Amygdala (tissue), 56 donors: ENCODE measurements around the gene ATXN2.
"Not testable (repeated sequence)": the region's sequence is repeated elsewhere in the genome, so short reads cannot be mapped to it uniquely, and the experiment has no call there.

Experiments
- DNase-seq, 56 donors: peaks; one replicate each; lab custom pipeline; 2025; lab: John Stamatoyannopoulos, UW

ATXN2 gene

GRCh38 chr12:111574797-111575443, 24.2 kb downstream of the ATXN2 start:
- DNase-seq = no peak

- no peak for DNase-seq
Measured at GRCh38 chr12:111573476-111573875, 25.6 kb downstream of the ATXN2 start.

DNA sequence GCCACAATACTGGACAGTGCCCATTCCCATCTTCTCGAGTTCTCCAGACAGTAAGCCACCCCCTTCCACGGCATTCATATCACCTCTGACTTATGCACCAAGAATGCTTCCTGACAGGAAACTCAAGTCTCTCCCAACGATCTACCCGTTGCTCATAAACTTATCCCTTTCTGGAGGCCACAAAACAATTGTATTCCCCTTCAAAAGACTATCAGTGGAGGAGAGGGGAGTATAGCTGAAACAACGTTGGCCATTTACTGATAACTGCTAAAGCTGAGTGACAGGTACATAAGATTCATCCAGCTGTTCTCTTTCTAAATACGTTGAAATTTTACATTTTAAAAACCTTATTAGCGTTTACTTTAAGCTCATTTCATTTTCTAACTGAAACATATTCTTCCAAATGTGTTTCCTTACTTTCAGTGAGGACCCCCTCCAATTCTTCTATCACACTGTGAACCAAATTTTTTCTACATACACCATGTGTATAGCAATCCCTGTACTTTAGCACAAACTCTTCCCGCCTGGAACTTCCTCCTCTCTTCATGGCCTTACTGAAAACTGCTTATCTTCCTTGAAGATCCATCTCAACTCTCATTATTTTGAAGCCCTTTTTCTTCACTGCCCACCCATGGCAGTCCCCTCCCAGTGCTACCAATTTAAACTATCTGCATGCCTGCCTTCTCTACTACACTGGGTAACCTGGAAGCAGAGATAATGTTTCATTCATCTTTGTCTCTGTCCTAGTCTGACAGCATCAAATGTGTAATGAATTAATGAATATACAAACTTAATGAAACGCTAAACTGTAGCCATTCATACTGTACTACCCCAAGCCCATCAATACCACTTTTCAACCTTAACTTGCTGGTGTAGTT, 28.8 kb downstream of the ATXN2 start:
- no peak for DNase-seq

DNA sequence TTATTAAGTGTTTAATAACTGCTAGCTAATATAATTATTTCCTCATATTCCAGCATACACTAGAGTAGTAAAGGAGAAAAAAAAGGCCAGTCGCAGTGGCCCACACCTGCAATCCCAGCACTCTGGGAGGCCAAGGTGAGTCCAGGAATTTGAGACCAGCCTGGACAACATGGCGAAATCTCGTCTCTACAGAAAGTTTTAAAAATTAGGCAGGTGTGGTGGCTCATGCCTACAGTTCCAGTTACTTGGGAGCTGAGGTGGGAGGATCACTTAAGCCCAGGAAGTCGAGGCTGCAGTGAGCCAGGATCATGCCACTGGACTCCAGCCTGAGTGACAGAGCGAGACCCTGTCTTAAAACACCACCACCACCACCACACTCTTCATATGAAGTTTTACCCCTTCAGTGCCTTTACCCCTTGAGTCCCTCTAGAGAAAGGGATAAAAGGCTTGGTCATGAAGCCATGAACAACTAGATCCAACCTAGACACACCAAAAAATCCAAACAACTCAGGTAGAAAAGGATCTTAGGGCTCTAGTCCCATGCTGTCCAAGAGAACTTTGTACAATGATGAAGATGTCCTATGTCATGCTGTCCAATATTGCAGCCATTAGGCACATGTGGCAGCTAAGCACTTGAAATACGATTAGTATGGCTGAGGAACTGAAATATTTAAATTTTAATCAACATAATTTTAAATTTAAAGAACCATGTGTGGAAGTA, 29.6 kb downstream of the ATXN2 start:
- no peak for DNase-seq

DNA sequence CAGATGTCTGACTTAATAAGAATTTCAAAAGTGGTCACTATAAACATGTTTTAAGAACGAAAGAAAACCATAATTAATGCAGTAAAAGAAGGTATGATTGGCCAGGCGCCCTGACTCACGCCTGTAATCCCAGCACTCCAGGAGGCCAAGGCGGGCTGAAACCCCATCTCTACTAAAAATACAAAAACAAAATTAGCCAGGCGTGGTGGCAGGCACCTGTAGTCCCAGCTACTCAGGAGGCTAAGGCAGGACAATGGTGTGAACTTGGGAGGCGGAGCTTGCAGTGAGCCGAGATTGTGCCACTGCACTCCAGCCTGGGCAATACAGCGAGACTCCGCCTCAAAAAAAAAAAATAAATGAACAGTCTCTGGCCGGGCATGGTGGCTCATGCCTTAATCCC, 38.3 kb downstream of the ATXN2 start:
- not testable (repeated sequence) for DNase-seq

DNA sequence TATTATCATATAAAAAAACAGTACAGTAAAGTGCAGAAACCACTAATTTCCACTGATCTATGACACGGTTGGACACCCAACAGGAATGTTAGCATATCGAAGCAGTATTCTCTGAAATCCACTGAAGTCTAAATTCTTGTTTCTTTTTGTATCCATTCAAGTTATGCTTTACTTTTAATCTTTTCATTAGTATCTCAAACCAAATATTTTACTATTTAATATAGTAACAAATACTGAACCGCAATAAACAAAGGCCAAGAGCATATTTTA, 41.1 kb downstream of the ATXN2 start:
- no peak for DNase-seq

DNA sequence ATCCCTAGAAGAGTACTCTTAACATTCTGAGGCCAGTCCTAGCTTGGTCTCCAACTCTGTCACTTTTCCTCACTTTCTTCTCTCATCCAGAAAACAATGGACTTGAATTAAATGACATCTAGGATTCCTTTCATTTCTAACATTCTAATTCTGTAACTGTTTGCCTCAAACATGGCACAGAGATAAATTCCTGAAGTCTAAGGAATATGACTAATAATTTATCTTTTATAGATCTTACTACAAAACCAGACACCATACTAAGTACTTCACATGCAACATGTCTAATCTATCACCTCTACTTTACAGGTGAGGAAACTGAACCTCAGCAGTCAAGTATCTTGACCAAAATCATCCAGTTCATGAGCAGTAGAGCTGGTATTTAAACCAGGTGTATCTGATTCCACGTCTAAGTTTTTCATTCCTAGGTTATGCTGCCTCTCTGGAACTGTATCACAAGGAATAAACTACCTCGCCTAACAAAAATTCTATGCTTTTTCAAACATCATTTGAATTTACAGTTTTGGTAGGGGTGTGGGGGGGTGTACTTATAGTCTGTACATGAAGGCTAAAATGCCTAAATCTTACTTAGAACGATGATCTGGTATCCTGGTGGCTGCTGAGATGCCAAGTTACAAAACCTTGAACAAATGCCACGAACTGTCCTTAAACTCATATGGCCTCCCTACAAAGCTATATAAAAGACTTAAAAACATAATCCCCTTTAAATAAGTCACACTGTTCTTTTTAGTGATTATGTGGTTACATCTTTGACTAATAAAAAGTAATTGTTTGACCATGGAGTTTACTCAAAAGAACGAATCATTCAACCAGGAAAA, 41.6 kb downstream of the ATXN2 start:
- no peak for DNase-seq

DNA sequence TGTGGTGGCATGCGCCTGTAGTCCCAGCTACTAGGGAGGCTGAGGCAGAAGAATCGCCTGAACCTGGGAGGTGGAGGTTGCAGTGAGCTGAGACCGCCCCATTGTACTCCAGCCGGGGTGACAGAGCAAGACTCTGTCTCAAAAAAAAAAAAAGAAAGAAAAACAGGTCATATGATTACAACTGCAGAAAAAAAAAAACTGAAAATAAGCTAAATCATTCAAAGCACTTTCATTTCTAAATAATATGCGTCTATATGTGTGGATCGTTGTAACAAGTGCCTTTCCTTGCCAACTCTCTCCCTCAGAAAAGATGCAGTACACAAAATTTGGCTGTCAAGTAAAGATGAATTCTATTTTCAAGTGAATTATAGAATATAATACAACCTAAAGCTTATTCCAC, 42.4 kb downstream of the ATXN2 start:
- no peak for DNase-seq

DNA sequence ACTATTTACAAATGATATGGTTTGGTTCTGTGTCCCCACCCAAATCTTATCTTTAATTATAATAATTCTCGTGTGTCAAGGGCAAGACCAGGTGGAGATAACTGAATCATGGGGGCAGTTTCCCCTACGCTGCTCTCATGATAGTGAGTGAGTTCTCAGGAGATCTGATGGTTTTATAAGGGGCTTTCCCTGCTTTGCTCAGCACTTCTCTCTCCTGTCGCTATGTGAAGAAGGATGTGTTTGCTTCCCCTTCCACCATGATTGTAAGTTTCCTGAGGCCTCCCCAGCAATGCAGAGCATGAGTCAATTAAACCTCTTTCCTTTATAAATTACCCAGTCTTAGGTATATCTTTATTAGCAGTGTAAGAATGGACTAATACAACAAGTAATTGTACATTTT, 43.8 kb downstream of the ATXN2 start:
- not testable (repeated sequence) for DNase-seq

GRCh38 chr12:111546758-111547383, 52.2 kb downstream of the ATXN2 start:
- no peak for DNase-seq

DNA sequence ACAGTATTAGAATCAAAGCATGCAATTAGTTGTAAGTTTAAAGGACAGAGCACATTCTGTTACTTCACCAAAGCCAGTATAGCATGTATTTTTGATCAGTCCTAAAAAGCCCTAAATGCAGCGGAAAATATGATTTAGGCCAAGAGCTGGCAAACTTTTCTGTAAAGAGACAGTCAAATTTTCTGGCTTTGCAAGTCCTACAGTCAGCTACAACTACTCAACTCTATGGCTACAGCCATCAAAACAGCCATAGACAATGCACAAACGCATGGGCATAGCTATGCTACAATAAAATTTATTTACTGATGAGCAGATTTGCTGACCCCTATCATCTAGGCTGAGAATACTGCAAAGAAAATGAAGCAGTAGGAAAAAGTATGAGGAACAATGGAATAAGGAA, 52.9 kb downstream of the ATXN2 start:
- DNase-seq = no peak

DNA sequence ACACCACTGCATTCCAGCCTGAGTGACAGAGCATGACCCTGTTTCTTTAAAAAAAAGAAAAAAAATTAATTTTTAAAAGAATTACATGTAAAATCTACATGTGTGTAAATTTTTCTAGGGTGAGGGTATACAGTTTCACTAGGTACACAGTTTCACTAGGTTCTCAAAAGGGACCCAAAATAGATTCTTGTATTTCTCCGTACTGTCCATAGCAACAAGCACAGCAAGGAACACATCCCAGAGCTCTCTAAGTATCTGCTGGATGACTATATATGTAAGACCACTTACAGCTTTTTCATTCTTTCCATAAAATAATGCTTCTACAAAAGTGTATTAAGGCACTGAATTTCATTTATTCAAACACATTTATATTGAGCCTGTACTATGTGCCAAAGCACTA, 55.1 kb downstream of the ATXN2 start:
- no peak for DNase-seq

- DNase-seq = no peak
Measured at GRCh38 chr12:111532751-111533150, 66.4 kb downstream of the ATXN2 start.

GRCh38 chr12:111529424-111530368, 69.4 kb downstream of the ATXN2 start:
- peak in 27 of 56 donors; percentile 2 to 60 (median 9) for DNase-seq

GRCh38 chr12:111523587-111524167, 75.4 kb downstream of the ATXN2 start:
- no peak for DNase-seq

- DNase-seq = no peak
Measured at GRCh38 chr12:111521801-111522200, 77.3 kb downstream of the ATXN2 start.

DNA sequence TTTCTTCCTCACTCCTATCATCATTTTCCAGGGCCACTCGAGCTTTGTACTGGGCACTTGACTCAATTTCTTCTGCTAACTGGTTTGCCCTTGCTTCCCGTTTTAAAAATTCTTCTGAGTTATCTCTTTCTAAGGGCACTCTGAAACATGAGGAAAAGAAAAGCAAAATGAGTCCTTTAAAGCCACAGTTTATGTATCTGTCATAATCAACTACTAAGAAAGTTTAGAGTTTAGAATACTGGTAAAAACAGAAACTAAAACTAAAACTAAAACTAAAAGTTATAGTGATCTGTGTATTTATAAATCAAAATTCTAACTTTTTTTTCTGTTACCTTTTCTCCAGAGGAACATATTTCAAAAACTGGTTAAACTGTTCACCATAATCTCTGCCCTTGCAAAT, 79.2 kb downstream of the ATXN2 start:
- no peak for DNase-seq

DNA sequence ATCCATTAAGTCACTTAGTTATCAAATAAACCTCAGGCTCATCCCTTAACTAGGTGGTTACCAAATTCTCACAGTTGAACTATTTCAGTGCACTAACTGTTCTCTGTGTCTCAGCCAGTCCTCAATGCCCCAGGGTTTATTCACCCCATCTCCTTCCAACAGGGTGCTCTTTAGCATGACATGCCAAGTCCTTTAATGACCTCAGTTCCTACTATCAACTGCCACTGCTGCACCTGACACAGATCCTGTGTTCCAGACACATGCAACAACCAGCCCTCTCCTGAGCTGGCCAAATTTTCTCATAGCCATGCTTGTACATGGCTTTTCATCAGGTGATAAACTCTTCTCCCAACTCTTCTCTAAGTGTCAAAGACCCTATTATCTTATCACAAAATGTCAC, 80.0 kb downstream of the ATXN2 start:
- no peak for DNase-seq

DNA sequence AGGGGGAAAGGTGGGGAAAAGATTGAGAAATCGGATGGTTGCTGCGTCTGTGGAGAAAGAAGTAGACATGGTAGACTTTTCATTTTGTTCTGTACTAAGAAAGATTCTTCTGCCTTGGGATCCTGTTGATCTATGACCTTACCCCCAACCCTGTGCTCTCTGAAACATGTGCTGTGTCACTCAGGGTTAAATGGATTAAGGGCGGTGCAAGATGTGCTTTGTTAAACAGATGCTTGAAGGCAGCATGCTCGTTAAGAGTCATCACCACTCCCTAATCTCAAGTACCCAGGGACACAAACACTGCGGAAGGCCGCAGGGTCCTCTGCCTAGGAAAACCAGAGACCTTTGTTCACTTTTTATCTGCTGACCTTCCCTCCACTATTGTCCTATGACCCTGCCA, 91.4 kb downstream of the ATXN2 start:
- DNase-seq = not testable (repeated sequence)
